Right ventricle myocardium superior (tissue), 1 donor: ENCODE data around the gene DRC3. TPM values are rescaled to one million over a fixed set of nuclear protein-coding genes. Genes with fewer than 3 reads are reported as not detected.

ENCODE experiments used
- ATAC-seq: fragments of 200-7000 bp; cut with Tn5 transposase; one replicate; pipeline ENCODE4 v1.9.1; 2020; ENCODE audit warnings: mild to moderate bottlenecking; ENCODE audit not compliant: poor library complexity
- DNase-seq: peaks from one replicate; pipeline ENCODE4 v3.0.0-alpha.2; 2020
- intact Hi-C: fragments of 100-400 bp; cut with DNase I; formaldehyde crosslinking; loops from one replicate; pipeline ENCODE4 v1.11.2; 2022
- long read RNA-seq: library from polyadenylated mRNA; unstranded; transcript quantifications from one replicate; pipeline ENCODE4 v2.0.0, GENCODE V29; 2021
- total RNA-seq: library from RNA; stranded (reverse); fragmentation: NEBNext Ultra II Directional; extraction: Animal tissue kit (Norgen Biotek cat#: 25700); gene quantifications from one replicate; pipeline ENCODE4 v1.2.1, GENCODE V29; 2021
- donor health status: DM: no; HTN: yes; CAD: no; lungs with severe emphysema.

Gene DRC3
- 1.4 TPM for total RNA-seq
- long read RNA-seq, partial matches to known transcripts = 0 of 11 reads
- long read RNA-seq, other reads (novel, unspliced or antisense) = 11 of 11 reads

- intact Hi-C loops = loop anchor here (5.0 to 10.0 kb wide), 2 partner anchors 50 to 62 kb away; partner anchors contain the start of genes ATPAF2 and GID4
- peak; percentile 96 for ATAC-seq
- DNase-seq = peak; percentile 100
These were observed at the start of gene DRC3, which contains the start of gene TOM1L2 for GRCh38 chr17:17972126-17972951. DRC3 (plus strand) TSS chr17:17972862; CDS start chr17:17977599, 4,737 bp downstream. TOM1L2 (minus strand) TSS chr17:17972400; CDS start chr17:17972313, 87 bp downstream.

- DNase-seq (no peak), ATAC-seq (no peak)
- intact Hi-C loops = loop anchor here (5.0 to 10.0 kb wide), 3 partner anchors 48 to 112 kb away; partner anchors contain the start of genes DRC3 and TOM1L2
These were observed 48.4 kb upstream of the DRC3 start for GRCh38 chr17:17924131-17924856.

- ATAC-seq (no peak), DNase-seq (no peak)
- intact Hi-C loops = loop anchor here (5.0 to 10.0 kb wide), 3 partner anchors 47 to 113 kb away; partner anchors contain the start of genes DRC3 and TOM1L2
These were observed 47.8 kb upstream of the DRC3 start for GRCh38 chr17:17924857-17925250.

GRCh38 chr17:17926036-17926435 lies 46.6 kb upstream of the DRC3 start:
- ATAC-seq (no peak), DNase-seq (no peak)
- intact Hi-C loops = loop anchor here (10.0 kb wide), 1 partner anchor 99 kb away; no protein-coding TSS in a partner anchor

GRCh38 chr17:17926840-17927449 lies 45.7 kb upstream of the DRC3 start:
- DNase-seq (no peak), ATAC-seq (peak; percentile 28)
- intact Hi-C loops = loop anchor here (10.0 kb wide), 1 partner anchor 98 kb away; no protein-coding TSS in a partner anchor

GRCh38 chr17:17928398-17929287 lies 44.0 kb upstream of the DRC3 start:
- ATAC-seq (peak; percentile 59), DNase-seq (no peak)
- intact Hi-C loops = loop anchor here (10.0 kb wide), 1 partner anchor 96 kb away; no protein-coding TSS in a partner anchor

GRCh38 chr17:17929655-17930380 lies 42.8 kb upstream of the DRC3 start:
- DNase-seq (no peak), ATAC-seq (peak; percentile 38)
- intact Hi-C loops = loop anchor here (10.0 kb wide), 1 partner anchor 95 kb away; no protein-coding TSS in a partner anchor

- ATAC-seq = no peak
- intact Hi-C loops = no loop called here
- DNase-seq = no peak
These were observed 42.0 kb upstream of the DRC3 start for GRCh38 chr17:17930674-17931073.

- no peak for DNase-seq
- ATAC-seq = no peak
- intact Hi-C loops = no loop called here
These were observed 41.5 kb upstream of the DRC3 start for GRCh38 chr17:17931159-17931558.

- DNase-seq (no peak), ATAC-seq (no peak)
- intact Hi-C loops = no loop called here
These were observed 38.9 kb upstream of the DRC3 start for GRCh38 chr17:17933775-17934174.

- ATAC-seq (no peak), DNase-seq (no peak)
- intact Hi-C loops = no loop called here
These were observed 38.4 kb upstream of the DRC3 start for GRCh38 chr17:17934214-17934613.

- intact Hi-C loops = no loop called here
- DNase-seq = no peak
- no peak for ATAC-seq
These were observed 37.9 kb upstream of the DRC3 start for GRCh38 chr17:17934806-17935205.

GRCh38 chr17:17935321-17936271 lies 37.1 kb upstream of the DRC3 start:
- ATAC-seq (peak; percentile 42), DNase-seq (no peak)
- intact Hi-C loops = no loop called here

- intact Hi-C loops = no loop called here
- ATAC-seq (no peak), DNase-seq (no peak)
These were observed 35.3 kb upstream of the DRC3 start for GRCh38 chr17:17937201-17937853.

GRCh38 chr17:17937958-17938357 lies 34.7 kb upstream of the DRC3 start:
- intact Hi-C loops = no loop called here
- ATAC-seq (no peak), DNase-seq (no peak)
